AG08396 (cell line): ENCODE data around the gene KIF6.

Experiments used
- DNase-seq: peaks from one replicate; pipeline ENCODE4 v3.0.0; 2012; ENCODE audit warnings: low spot score, mixed read lengths

KIF6 gene

GRCh38 chr6:39590871-39591393 is 134.3 kb downstream of the KIF6 start:
- DNase-seq, result no peak

GRCh38 chr6:39587080-39587479 is 138.1 kb downstream of the KIF6 start:
- DNase-seq, result no peak

GRCh38 chr6:39585641-39586040 is 139.6 kb downstream of the KIF6 start:
- no peak for DNase-seq

- no peak for DNase-seq
Measured at GRCh38 chr6:39577446-39578165, 147.6 kb downstream of the KIF6 start.

GRCh38 chr6:39576556-39577303 is 148.5 kb downstream of the KIF6 start:
- no peak for DNase-seq

- no peak for DNase-seq
Measured at GRCh38 chr6:39574991-39575390, 150.2 kb downstream of the KIF6 start.

- no peak for DNase-seq
Measured at GRCh38 chr6:39573541-39573940, 151.7 kb downstream of the KIF6 start.

GRCh38 chr6:39572661-39573340 is 152.4 kb downstream of the KIF6 start:
- no peak for DNase-seq

- peak; percentile 8 for DNase-seq
Measured at GRCh38 chr6:39568896-39569295, 156.3 kb downstream of the KIF6 start.

- no peak for DNase-seq
Measured at GRCh38 chr6:39567091-39567490, 158.1 kb downstream of the KIF6 start.

- no peak for DNase-seq
Measured at GRCh38 chr6:39566456-39566855, 158.8 kb downstream of the KIF6 start.

- DNase-seq, result no peak
Measured at GRCh38 chr6:39565956-39566355, 159.3 kb downstream of the KIF6 start.

- no peak for DNase-seq
Measured at GRCh38 chr6:39563566-39564311, 161.5 kb downstream of the KIF6 start.

- no peak for DNase-seq
Measured at GRCh38 chr6:39561536-39562266, 163.5 kb downstream of the KIF6 start.

- no peak for DNase-seq
Measured at GRCh38 chr6:39560915-39561314, 164.3 kb downstream of the KIF6 start.

- DNase-seq, result no peak
Measured at GRCh38 chr6:39558591-39559190, 166.5 kb downstream of the KIF6 start.

GRCh38 chr6:39558079-39558478 is 167.1 kb downstream of the KIF6 start:
- no peak for DNase-seq

- no peak for DNase-seq
Measured at GRCh38 chr6:39555136-39555535, 170.1 kb downstream of the KIF6 start.

GRCh38 chr6:39553860-39554802 is 171.1 kb downstream of the KIF6 start:
- peak; percentile 16 for DNase-seq

- DNase-seq, result no peak
Measured at GRCh38 chr6:39553029-39553428, 172.2 kb downstream of the KIF6 start.
